Peyer's patch (tissue), 4 donors: ENCODE results near the gene KIF3B. TPM values are rescaled to one million over a fixed set of nuclear protein-coding genes. Genes with fewer than 3 reads are reported as not detected.
"Not testable (repeated sequence)": the region's sequence is repeated elsewhere in the genome, so short reads cannot be mapped to it uniquely, and the experiment has no call there.

Experiments used
- DNase-seq, 3 donors: peaks; one replicate each; pipeline ENCODE4 v3.0.0-alpha.2; 2017 to 2019
- H3K27ac ChIP-seq, 4 donors: fragments of 200-600 bp; sonication (generic); one replicate each; pipeline ENCODE4 v1.5.1; 2016 to 2019
- H3K27me3 ChIP-seq, 2 donors: fragments of 200-600 bp; sonication (generic); one replicate each; pipeline ENCODE4 v1.5.1; 2019
- H3K36me3 ChIP-seq, 3 donors: fragments of 200-600 bp; sonication (generic); one replicate each; pipeline ENCODE4 v1.5.1; 2016 to 2019
- H3K4me1 ChIP-seq, 4 donors: fragments of 200-600 bp; sonication (generic); one replicate each; pipeline ENCODE4 v1.5.1; 2016 to 2019
- H3K4me3 ChIP-seq, 4 donors: fragments of 200-600 bp; sonication (generic); 1 replicate in 3 of 4; 2 replicates in 1 of 4; pipeline ENCODE4 v1.5.1; 2016 to 2019; ENCODE audit warnings: mild to moderate bottlenecking in 1 of 4
- H3K9me3 ChIP-seq, 4 donors: fragments of 200-600 bp; sonication (generic); one replicate each; pipeline ENCODE4 v1.5.1; 2016 to 2019; ENCODE audit warnings: mild to moderate bottlenecking in 1 of 4
- POLR2A ChIP-seq, 2 donors: fragments of 450-650 bp; IDR thresholded peaks; one replicate each; pipeline ENCODE4 v1.5.1; 2017; ENCODE audit warnings: antibody characterized with exemption in 2 of 2, mild to moderate bottlenecking in 2 of 2, moderate library complexity in 2 of 2
- total RNA-seq, 4 donors: library from RNA; depleted of rRNA; stranded (reverse); fragments of >200 nt; gene quantifications; one replicate each; pipeline ENCODE4 v1.1.0, GENCODE V29; 2016
- TF ChIP-seq, protein P1 (sequence below), 6 experiments: fragments of 450-650 bp in 4 of 6; fragments of 200-600 bp in 2 of 6; sonication (generic) in 1 of 6; IDR thresholded peaks; one replicate each; pipeline ENCODE4 v1.5.1; 2017 to 2019; ENCODE audit warnings: antibody characterized with exemption in 6 of 6, mild to moderate bottlenecking in 3 of 6, moderate library complexity in 1 of 6

The KIF3B gene
- total RNA-seq, 4 donors from 2014 or later, result 42.1 to 77.6 (median 57.7) TPM

- Histone ChIP-seq H3K4me1 (peaks cover 0 to 4% (median 2%) of the 10 kb centered on the region in 4 donors), H3K9me3 (no peaks in the 10 kb centered on the region), H3K27ac (no peak overlapping the region), H3K4me3 (no peak overlapping the region), H3K36me3 (peaks cover 0 to 16% (median 0%) of the 10 kb centered on the region in 3 donors), H3K27me3 (no peaks in the 10 kb centered on the region)
- no peak for TF ChIP-seq POLR2A (IDR thresholded peaks at IDR 0.05)
- TF ChIP-seq, protein P1, sequence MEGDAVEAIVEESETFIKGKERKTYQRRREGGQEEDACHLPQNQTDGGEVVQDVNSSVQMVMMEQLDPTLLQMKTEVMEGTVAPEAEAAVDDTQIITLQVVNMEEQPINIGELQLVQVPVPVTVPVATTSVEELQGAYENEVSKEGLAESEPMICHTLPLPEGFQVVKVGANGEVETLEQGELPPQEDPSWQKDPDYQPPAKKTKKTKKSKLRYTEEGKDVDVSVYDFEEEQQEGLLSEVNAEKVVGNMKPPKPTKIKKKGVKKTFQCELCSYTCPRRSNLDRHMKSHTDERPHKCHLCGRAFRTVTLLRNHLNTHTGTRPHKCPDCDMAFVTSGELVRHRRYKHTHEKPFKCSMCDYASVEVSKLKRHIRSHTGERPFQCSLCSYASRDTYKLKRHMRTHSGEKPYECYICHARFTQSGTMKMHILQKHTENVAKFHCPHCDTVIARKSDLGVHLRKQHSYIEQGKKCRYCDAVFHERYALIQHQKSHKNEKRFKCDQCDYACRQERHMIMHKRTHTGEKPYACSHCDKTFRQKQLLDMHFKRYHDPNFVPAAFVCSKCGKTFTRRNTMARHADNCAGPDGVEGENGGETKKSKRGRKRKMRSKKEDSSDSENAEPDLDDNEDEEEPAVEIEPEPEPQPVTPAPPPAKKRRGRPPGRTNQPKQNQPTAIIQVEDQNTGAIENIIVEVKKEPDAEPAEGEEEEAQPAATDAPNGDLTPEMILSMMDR (IDR thresholded peaks at IDR 0.05), result no peak
- DNase-seq, result no peak
Measured at GRCh38 chr20:32380745-32381144, 103.3 kb downstream of the KIF3B start.

GRCh38 chr20:32382102-32382950 lies 104.9 kb downstream of the KIF3B start:
- H3K9me3 ChIP-seq, result no peaks in the 10 kb centered on the region
- TF ChIP-seq, protein P1 (IDR thresholded peaks at IDR 0.05), result no peak
- no peak for TF ChIP-seq POLR2A (IDR thresholded peaks at IDR 0.05)
- H3K4me1 ChIP-seq, result peaks cover 0 to 12% (median 4%) of the 10 kb centered on the region in 4 donors
- peaks cover 0 to 7% (median 0%) of the 10 kb centered on the region in 3 donors for H3K36me3 ChIP-seq
- H3K27me3 ChIP-seq, result no peaks in the 10 kb centered on the region
- no peak overlapping the region for H3K4me3 ChIP-seq
- no peak for DNase-seq
- no peak overlapping the region for H3K27ac ChIP-seq

DNA sequence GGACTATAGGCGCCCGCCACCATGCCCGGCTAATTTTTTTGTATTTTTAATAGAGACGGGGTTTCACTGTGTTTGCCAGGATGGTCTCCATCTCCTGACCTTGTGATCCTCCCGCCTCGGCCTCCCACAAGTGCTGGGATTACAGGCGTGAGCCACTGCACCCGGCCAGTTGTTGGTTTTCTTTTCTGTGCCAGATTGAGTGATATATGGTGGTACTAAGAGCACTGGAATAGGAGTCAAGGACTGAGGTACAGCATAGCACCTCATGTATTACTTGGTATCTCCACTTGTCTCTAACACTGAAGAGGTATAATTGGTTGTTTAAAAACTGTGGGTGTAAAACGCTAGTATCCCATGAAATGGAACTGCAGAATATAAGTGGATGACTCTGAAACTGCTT lies 106.0 kb downstream of the KIF3B start:
- H3K4me3 ChIP-seq, H3K9me3 ChIP-seq, H3K36me3 ChIP-seq, H3K27ac ChIP-seq, H3K27me3 ChIP-seq, DNase-seq: not testable (repeated sequence)
- peaks cover 0 to 12% (median 5%) of the 10 kb centered on the region in 4 donors for H3K4me1 ChIP-seq

Other genes with a start within 250 kb of the KIF3B start
- 10 to 100 TPM in 3 of 4 donors, 1 to 10 TPM in 1; 8.0 to 56.1 (median 10.5) TPM for gene HCK, start 225.4 kb upstream of the KIF3B start, total RNA-seq
- gene TM9SF4, start 167.9 kb upstream of the KIF3B start, total RNA-seq, result 10 to 100 TPM; 28.9 to 59.5 (median 45.5) TPM
- 10 to 100 TPM in 3 of 4 donors, 1 to 10 TPM in 1; 5.8 to 55.9 (median 25.8) TPM for gene PLAGL2, start 69.9 kb upstream of the KIF3B start, total RNA-seq
- 100 to 1,000 TPM in 1 of 4 donors, 10 to 100 TPM in 3; 42.9 to 118 (median 55.7) TPM for gene POFUT1, start 69.8 kb upstream of the KIF3B start, total RNA-seq
- 100 to 1,000 TPM in 2 of 4 donors, 10 to 100 TPM in 2; 74.4 to 173 (median 115) TPM for gene ASXL1, start 80.7 kb downstream of the KIF3B start, total RNA-seq